Measurements from ENCODE around the gene CBLC.
A peak's percentile ranks its signal among the peaks of the same experiment; 100 is the strongest.

The CBLC gene

GRCh38 chr19:44799627-44800346, 22.1 kb downstream of the CBLC start:
- DNase-seq (ENCODE audit: low spot score) = peak; percentile 17

DNA sequence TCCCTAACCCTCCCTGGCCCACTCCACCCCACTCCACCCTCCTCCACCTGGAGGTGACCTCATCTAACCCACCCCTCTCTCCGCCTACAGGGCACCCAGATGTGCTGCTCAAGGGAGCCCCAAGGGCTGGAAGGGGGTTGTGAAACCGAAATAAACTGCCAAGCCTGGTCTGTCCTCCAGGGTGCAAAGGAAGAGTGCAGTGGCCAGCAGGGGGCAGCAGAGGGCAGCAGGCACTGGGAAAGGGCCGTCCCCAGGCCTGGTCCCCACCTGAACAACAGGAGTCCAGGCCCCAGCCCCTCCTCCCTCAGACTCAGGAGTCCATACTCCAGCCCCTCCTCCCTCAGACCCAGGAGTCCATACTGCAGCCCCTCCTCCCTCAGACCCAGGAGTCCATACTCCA, 22.8 kb downstream of the CBLC start:
- DNase-seq (ENCODE audit: low spot score) = peak; percentile 92

GRCh38 chr19:44803442-44804428, 26.0 kb downstream of the CBLC start:
- peak; percentile 44 for DNase-seq (ENCODE audit: low spot score)

GRCh38 chr19:44806291-44806690, 28.6 kb downstream of the CBLC start:
- DNase-seq (ENCODE audit: low spot score) = no peak

- peak; percentile 36 for DNase-seq (ENCODE audit: low spot score)
Measured at GRCh38 chr19:44807162-44807561, 29.5 kb downstream of the CBLC start.

GRCh38 chr19:44807652-44808462, 30.2 kb downstream of the CBLC start:
- no peak for DNase-seq (ENCODE audit: low spot score)

DNA sequence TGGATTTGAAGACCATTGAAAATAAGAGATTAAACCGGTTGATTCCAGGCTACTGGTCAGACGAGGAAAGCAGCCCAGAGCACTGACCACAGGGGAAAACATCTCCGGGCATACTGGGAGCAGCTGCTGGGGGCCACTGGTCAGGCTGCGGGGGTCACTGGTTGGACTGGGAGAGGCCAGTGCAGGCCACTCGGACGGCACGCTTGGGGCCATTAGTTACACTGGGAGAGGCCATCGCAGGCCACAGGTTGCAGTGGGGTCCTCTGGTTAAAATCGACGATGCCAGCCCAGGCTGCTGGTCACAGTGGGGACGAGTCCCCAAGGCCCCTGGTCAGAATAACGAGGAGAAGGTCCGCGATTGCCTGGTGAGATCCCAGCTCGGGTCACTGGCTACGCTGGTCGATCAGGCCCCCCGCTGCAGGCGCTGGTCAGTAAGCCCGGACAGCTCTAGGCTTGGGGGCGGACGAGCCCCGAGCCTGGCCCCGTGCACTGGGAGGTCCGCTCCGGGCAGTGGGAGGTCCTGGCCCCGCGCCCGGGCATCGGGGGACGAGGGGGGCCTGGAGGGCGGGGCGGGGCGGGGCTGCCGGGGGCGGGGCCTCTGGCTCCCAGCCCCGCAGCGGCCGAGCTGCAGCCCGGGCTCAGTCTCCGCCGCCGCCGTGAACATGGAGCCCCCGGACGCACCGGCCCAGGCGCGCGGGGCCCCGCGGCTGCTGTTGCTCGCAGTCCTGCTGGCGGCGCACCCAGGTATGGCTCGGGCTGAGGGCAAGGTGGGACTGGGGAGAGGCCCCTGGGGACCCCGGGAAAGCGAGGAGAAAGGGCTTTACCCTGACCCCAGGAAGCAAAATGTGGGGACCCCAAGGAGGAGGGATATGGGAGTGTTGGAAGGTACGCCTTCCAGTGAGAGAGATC, 31.0 kb downstream of the CBLC start, which contains the start of gene BCAM:
BCAM (plus strand) TSS at position 641 of the 909 bp plus-strand sequence; CDS start at position 663, 22 bp downstream.
- DNase-seq (ENCODE audit: low spot score) = peak; percentile 90

GRCh38 chr19:44809577-44810233, 32.0 kb downstream of the CBLC start:
- no peak for DNase-seq (ENCODE audit: low spot score)

DNA sequence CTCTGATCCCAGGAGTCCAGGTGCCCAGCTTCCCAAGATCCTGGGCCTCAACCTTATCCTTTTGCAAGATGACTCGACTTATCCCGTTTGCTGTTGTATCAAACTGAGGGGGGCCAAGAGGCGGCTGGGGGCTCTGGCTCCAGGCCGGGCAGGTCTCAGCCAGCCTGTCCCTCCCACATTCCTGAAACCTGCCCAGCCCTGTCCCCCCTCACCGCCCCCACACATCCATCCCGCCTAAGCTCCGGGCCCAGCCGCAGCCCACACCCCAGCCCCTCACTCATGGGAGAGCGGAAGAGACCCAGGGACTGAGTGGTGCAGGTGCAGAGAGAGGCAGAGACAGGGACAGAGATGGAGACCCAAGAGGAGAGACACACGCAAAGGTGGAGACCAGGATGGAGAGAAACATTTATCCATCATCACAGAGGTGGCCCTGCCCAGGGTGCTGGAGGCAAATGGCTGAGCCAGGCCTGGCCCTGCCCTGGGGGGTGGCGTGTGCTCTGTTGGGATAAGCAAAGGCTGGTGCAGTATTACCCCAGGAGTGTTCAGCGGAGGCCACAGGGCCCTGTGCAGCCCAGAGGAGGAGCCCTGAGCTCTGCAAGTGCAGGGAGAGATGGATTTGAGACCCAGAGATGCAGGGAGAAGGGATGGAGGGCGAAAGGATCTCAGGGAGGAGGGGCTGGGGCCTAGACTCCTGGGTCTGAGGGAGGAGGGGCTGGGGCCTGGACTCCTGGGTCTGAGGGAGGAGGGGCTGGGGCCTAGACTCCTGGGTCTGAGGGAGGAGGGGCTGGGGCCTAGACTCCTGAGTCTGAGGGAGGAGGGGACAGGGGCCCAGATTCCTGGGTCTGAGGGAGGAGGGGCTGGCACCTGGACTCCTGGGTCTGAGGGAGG, 32.8 kb downstream of the CBLC start:
- DNase-seq (ENCODE audit: low spot score) = no peak

DNA sequence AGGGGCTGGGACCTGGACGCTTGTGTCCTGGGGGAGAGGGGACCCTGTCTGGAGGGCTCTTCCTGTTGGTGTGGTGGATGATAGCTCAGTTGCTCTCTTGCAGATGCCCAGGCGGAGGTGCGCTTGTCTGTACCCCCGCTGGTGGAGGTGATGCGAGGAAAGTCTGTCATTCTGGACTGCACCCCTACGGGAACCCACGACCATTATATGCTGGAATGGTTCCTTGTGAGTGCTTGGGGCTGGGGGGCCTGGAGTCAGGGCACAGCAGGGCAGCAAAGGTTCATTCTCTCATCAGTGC, 33.4 kb downstream of the CBLC start:
- no peak for DNase-seq (ENCODE audit: low spot score)

DNA sequence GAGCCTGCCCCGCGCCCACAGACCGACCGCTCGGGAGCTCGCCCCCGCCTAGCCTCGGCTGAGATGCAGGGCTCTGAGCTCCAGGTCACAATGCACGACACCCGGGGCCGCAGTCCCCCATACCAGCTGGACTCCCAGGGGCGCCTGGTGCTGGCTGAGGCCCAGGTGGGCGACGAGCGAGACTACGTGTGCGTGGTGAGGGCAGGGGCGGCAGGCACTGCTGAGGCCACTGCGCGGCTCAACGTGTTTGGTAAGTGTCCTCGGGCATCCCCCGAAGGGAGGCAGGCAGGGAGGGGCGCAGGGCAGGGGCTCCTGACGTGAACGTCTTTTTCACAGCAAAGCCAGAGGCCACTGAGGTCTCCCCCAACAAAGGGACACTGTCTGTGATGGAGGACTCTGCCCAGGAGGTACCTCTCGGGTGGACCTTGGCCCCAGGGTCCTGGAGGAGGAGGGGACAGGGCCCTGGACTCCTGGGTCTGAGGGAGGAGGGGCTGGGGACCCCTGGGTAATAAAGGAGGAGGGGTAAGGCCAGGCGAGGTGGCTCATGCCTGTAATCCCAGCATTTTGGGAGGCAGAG, 34.5 kb downstream of the CBLC start:
- no peak for DNase-seq (ENCODE audit: low spot score)

DNA sequence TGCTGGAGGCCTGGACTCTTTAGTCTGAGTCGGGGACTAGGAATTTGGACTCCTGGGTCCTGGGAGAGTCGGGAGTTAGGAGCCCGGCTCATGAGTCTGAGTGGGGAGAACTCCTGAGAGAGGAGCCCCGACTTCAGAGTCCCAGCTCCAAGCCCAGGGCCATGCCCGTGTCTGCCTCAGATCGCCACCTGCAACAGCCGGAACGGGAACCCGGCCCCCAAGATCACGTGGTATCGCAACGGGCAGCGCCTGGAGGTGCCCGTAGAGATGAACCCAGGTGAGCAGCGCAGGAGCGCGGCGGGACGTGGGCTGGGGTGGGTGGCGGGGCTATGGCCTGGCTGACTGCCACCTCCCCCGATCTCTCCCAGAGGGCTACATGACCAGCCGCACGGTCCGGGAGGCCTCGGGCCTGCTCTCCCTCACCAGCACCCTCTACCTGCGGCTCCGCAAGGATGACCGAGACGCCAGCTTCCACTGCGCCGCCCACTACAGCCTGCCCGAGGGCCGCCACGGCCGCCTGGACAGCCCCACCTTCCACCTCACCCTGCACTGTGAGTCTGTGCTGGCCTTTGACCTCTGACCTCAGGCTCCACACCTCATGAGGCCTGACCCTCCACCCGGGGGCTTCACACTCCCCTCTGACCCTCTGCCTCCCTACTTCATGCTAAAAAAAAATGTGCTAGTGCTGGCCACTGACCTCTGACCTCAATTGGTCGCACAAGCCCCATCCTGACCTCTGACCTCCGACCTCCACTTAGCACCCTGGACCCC, 35.6 kb downstream of the CBLC start:
- DNase-seq (ENCODE audit: low spot score) = no peak

DNA sequence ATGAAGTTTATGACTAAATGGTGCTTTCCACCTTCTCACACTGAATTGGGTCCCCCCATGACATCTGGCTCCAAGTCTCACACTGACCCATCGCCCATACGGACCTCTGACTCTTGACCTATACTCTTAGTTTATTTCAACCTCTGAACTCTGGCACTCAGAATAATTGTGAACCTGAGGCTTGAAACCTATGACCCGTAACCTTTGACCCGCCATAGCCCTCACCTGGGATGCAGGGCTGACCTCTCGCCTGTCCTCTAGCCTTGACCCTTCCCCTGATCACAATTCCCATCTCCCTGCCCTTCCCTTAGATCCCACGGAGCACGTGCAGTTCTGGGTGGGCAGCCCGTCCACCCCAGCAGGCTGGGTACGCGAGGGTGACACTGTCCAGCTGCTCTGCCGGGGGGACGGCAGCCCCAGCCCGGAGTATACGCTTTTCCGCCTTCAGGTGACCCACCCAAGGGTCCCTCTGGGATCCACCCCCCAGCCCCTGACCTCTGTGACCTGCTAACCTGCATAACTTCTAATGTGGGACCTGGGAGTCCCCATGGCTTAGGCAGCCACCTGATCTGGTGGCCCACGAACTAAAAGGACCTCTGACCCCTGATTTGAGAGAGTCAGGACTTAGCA, 36.3 kb downstream of the CBLC start:
- peak; percentile 36 for DNase-seq (ENCODE audit: low spot score)

GRCh38 chr19:44814517-44814916, 36.8 kb downstream of the CBLC start:
- DNase-seq (ENCODE audit: low spot score) = no peak

GRCh38 chr19:44816301-44816700, 38.6 kb downstream of the CBLC start:
- DNase-seq (ENCODE audit: low spot score) = peak; percentile 64

DNA sequence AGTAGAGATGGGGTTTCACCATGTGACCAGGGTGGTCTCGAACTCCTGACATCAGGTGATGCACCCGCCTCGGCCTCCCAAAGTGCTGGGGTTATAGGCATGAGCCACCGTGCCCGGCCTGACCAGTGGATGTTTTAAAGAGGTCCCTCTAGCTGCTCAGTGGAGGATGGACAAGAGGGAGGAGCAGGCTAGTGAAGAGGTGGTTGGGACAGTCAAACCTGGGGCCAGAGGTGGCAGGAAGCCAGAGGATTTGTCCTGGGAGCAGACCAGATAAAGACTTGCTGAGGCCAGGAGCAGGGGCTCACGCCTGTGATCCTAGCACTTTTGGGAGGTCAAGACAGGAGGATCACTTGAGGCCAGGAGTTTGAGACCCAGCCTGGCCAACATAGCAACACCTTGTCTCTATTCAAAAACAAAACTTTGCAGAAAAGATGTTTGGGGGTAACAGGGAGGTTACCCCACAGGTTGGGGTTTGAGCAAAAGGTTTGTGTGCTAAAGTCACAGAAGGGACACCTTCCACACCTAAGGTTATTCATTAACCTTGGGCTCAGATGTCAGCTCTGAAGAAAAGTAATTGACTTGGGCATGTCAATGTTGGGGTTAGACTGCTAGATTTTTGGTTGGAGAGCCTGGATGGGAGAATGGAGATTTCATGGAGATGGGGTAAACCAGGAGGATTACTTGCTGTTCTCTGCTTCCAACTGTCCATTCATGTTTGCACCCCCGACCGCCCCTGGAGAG, 40.2 kb downstream of the CBLC start:
- no peak for DNase-seq (ENCODE audit: low spot score)

GRCh38 chr19:44818466-44819031, 40.9 kb downstream of the CBLC start:
- no peak for DNase-seq (ENCODE audit: low spot score)
